Activated CD8-positive, alpha-beta memory T cell treated with anti-CD3 and anti-CD28 coated beads for 36 hours (primary cell): ENCODE data around the gene ANKRD52. TPM values are rescaled to one million over a fixed set of nuclear protein-coding genes. Genes with fewer than 3 reads are reported as not detected.
"Not testable (repeated sequence)": the region's sequence is repeated elsewhere in the genome, so short reads cannot be mapped to it uniquely, and the experiment has no call there.

Experiments used
- CTCF ChIA-PET: fragments of 350-600 bp; sonication (Branson Sonifier 250); formaldehyde crosslinking; loops from one replicate; lab custom pipeline; 2021; ENCODE audit warnings: antibody characterized with exemption; lab: Charles Lee
- POLR2A ChIA-PET: fragments of 350-600 bp; sonication (Branson Sonifier 250); formaldehyde crosslinking; loops from one replicate; lab custom pipeline; 2021; ENCODE audit warnings: antibody characterized with exemption; lab: Charles Lee
- total RNA-seq, 2 experiments: library from RNA; stranded (reverse); gene quantifications; one replicate each; pipeline ENCODE4 v1.2.3, GENCODE V29; 2021

ANKRD52 gene
- total RNA-seq, 2 experiments from 2014 or later = 56.4 to 56.5 TPM

- ChIA-PET POLR2A (no interaction called here), CTCF (no interaction called here)
These were observed 24.4 kb upstream of the ANKRD52 start for GRCh38 chr12:56282579-56282978.

- POLR2A ChIA-PET = no interaction called here
- CTCF ChIA-PET = no interaction called here
These were observed 23.8 kb upstream of the ANKRD52 start for GRCh38 chr12:56282030-56282429.

GRCh38 chr12:56280849-56281248, 22.7 kb upstream of the ANKRD52 start:
- CTCF ChIA-PET = interaction anchor here (0.7 kb wide), 2 partner anchors 144 to 308 kb away, joined by 3 to 4 read pairs; no protein-coding TSS in a partner anchor
- POLR2A ChIA-PET = no interaction called here

GRCh38 chr12:56278905-56279304, 20.7 kb upstream of the ANKRD52 start:
- ChIA-PET CTCF (interaction anchor here (1.3 kb wide), 1 partner anchor 12 kb away, joined by 4 read pairs; no protein-coding TSS in a partner anchor), POLR2A (no interaction called here)

- CTCF ChIA-PET = no interaction called here
- POLR2A ChIA-PET = no interaction called here
These were observed 16.1 kb upstream of the ANKRD52 start for GRCh38 chr12:56274299-56274698.

- POLR2A ChIA-PET, CTCF ChIA-PET: not testable (repeated sequence)
These were observed 14.3 kb upstream of the ANKRD52 start for GRCh38 chr12:56272468-56272867.

- ChIA-PET POLR2A (no interaction called here), CTCF (interaction anchor here (0.8 kb wide), 1 partner anchor 209 kb away, joined by 3 read pairs; no protein-coding TSS in a partner anchor)
These were observed 12.8 kb upstream of the ANKRD52 start for GRCh38 chr12:56271031-56271430.

GRCh38 chr12:56267443-56268071, 9.4 kb upstream of the ANKRD52 start:
- POLR2A ChIA-PET = interaction anchor here (1.0 to 1.4 kb wide), 5 partner anchors 8 to 46 kb away, joined by 3 to 6 read pairs (median 4); partner anchors contain the start of genes ANKRD52 and RNF41
- CTCF ChIA-PET = interaction anchor here (0.8 to 2.1 kb wide), 8 partner anchors 9 to 211 kb away, joined by 3 to 10 read pairs (median 4); partner anchors contain the start of genes ANKRD52 and SMARCC2

GRCh38 chr12:56266693-56267442, 8.7 kb upstream of the ANKRD52 start, which contains the start of gene COQ10A:
COQ10A (plus strand) TSS chr12:56266942; CDS start chr12:56267119, 177 bp downstream.
- CTCF ChIA-PET = interaction anchor here (0.7 to 2.1 kb wide), 11 partner anchors 8 to 212 kb away, joined by 3 to 10 read pairs (median 4); partner anchors contain the start of gene ANKRD52
- POLR2A ChIA-PET = interaction anchor here (1.0 to 1.4 kb wide), 4 partner anchors 8 to 45 kb away, joined by 3 to 6 read pairs (median 4); partner anchors contain the start of genes ANKRD52 and RNF41

- POLR2A ChIA-PET = interaction anchor here (1.2 to 1.4 kb wide), 2 partner anchors 8 to 9 kb away, joined by 4 read pairs; partner anchors contain the start of gene ANKRD52
- CTCF ChIA-PET = interaction anchor here (0.7 to 2.1 kb wide), 10 partner anchors 8 to 213 kb away, joined by 3 to 10 read pairs (median 4); partner anchors contain the start of gene ANKRD52
These were observed 8.0 kb upstream of the ANKRD52 start for GRCh38 chr12:56266068-56266692.

- POLR2A ChIA-PET = not testable (repeated sequence)
- CTCF ChIA-PET = interaction anchor here (1.7 kb wide), 1 partner anchor 73 kb away, joined by 5 read pairs; the partner anchor contains the start of gene SMARCC2
These were observed 4.8 kb upstream of the ANKRD52 start for GRCh38 chr12:56262955-56263354.

- ChIA-PET CTCF (interaction anchor here (0.6 to 1.8 kb wide), 3 partner anchors 39 to 469 kb away, joined by 4 to 6 read pairs (median 5); partner anchors contain the start of genes RNF41 and SMARCC2), POLR2A (no interaction called here)
These were observed 3.5 kb upstream of the ANKRD52 start for GRCh38 chr12:56261503-56262232.

GRCh38 chr12:56260921-56261320, 2.7 kb upstream of the ANKRD52 start:
- CTCF ChIA-PET = interaction anchor here (0.6 to 1.8 kb wide), 3 partner anchors 38 to 470 kb away, joined by 4 to 6 read pairs (median 5); partner anchors contain the start of genes RNF41 and SMARCC2
- POLR2A ChIA-PET = no interaction called here

GRCh38 chr12:56260380-56260779, 2.2 kb upstream of the ANKRD52 start:
- CTCF ChIA-PET = interaction anchor here (1.4 to 1.8 kb wide), 2 partner anchors 38 to 71 kb away, joined by 4 to 6 read pairs; partner anchors contain the start of genes RNF41 and SMARCC2

GRCh38 chr12:56258820-56259183, 618 bp upstream of the ANKRD52 start:
- ChIA-PET CTCF (interaction anchor here (0.9 to 1.9 kb wide), 12 partner anchors 8 to 141 kb away, joined by 3 to 10 read pairs (median 4); partner anchors contain the start of genes COQ10A, RNF41, SMARCC2 and ZC3H10), POLR2A (interaction anchor here (1.2 to 1.4 kb wide), 2 partner anchors 8 to 37 kb away, joined by 4 to 8 read pairs; partner anchors contain the start of genes COQ10A and RNF41)

More at GRCh38 chr12:56260380-56260779, 2.2 kb upstream of the ANKRD52 start:
- POLR2A ChIA-PET = no interaction called here

- CTCF ChIA-PET = interaction anchor here (0.6 to 1.9 kb wide), 19 partner anchors 9 to 207 kb away, joined by 3 to 10 read pairs (median 4); partner anchors contain the start of genes COQ10A, RNF41, SMARCC2 and ZC3H10
These were observed 605 bp downstream of the ANKRD52 start for GRCh38 chr12:56257491-56258067.

GRCh38 chr12:56257071-56257470, 1.1 kb downstream of the ANKRD52 start:
- CTCF ChIA-PET = interaction anchor here (0.5 to 2.1 kb wide), 10 partner anchors 9 to 207 kb away, joined by 3 to 8 read pairs (median 4); partner anchors contain the start of genes COQ10A and SMARCC2
- POLR2A ChIA-PET = no interaction called here

More at GRCh38 chr12:56257491-56258067, 605 bp downstream of the ANKRD52 start:
- POLR2A ChIA-PET = interaction anchor here (1.2 to 1.4 kb wide), 2 partner anchors 9 to 36 kb away, joined by 4 to 8 read pairs; partner anchors contain the start of genes COQ10A and RNF41
